Epidermal melanocyte (primary cell): ENCODE data around the gene NSMF.

Experiments
- DNase-seq: peaks from one replicate; pipeline ENCODE4 v3.0.0; 2011; ENCODE audit warnings: low spot score; ENCODE audit not compliant: insufficient read length

Gene NSMF, protein sequence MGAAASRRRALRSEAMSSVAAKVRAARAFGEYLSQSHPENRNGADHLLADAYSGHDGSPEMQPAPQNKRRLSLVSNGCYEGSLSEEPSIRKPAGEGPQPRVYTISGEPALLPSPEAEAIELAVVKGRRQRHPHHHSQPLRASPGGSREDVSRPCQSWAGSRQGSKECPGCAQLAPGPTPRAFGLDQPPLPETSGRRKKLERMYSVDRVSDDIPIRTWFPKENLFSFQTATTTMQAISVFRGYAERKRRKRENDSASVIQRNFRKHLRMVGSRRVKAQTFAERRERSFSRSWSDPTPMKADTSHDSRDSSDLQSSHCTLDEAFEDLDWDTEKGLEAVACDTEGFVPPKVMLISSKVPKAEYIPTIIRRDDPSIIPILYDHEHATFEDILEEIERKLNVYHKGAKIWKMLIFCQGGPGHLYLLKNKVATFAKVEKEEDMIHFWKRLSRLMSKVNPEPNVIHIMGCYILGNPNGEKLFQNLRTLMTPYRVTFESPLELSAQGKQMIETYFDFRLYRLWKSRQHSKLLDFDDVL

DNA sequence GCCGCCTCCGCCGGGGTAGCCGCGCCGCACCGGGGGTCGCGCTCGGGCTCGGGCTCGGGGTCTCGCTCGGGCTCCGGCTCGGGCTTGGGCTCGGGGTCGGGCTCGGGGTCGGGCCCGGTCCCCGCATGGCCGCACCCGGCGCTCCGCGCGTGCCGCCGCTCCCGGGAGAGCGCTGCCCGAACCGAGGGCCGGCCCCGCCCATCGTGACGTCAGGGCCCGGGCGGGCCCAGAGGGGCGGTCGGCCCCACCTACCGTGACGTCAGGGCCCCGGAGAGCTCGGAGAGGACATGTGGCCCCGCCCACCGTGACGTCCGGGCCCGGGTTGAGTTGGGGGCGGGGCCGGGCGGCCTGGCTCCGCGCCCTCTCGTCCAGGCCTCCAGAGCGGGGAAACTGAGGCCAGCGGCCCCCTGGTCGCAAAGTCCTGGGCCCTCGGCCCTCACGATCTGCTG lies at the start of gene NSMF:
Gene NSMF, minus strand, starts transcription at position 183 of the 449 bp plus-strand sequence. CDS start 232 bp downstream, outside the sequence.
- DNase-seq: peak; percentile 100

- peak; percentile 64 for DNase-seq
Observed at GRCh38 chr9:137506702-137507171, 47.6 kb upstream of the NSMF start.

GRCh38 chr9:137506274-137506673 lies 47.1 kb upstream of the NSMF start:
- DNase-seq: no peak

DNA sequence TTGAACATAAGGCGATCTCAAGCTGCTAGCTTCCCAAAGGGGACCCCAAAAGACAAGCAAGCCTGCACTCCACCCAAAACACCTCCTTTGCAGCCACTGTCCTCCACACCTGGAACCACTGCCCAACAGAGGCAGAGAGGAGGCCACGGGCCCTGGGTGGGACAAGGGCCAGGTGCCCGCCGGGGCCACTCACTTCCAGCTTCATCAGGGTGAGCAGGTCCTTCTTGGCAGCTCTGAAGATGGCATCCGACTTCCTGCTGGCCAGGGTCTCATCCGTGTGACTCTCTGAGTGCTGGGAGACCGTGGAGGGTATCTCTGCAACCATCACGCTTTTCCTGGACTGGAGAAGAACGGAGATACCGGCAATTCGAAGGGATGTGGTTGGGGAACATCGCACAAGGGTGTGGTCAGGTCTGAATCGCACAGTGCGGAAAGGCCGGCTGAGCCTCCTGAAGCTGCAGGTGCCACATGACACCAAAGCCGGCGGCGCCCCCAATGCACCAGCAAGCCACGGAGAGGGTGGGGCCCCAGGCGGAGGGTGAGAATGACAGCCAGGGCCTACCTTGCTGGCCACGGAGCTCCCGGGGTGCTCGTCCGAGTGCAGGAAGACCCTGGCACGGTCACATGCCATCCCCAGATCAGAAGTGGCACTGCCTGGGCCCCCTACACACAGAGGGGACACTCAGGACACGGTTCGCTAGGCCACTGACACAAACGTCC lies 46.4 kb upstream of the NSMF start:
- no peak for DNase-seq

DNA sequence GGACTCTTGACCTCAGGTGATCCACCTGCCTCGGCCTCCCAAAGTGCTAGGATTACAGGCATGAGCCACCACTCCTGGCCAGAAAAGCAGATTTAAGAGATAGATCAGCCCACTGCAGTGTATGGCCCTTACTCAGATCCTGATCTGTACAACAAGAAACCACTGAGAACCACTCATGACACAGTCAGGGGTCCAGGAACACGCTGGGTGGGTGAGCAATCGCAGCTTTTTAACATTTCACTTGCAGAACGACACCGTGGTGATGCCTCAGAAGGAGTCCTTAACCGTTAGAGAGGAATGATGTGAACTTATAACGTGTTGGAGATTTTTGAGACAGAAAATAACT lies 45.3 kb upstream of the NSMF start:
- no peak for DNase-seq

- DNase-seq: peak; percentile 65
Observed at GRCh38 chr9:137502008-137502911, 43.1 kb upstream of the NSMF start.

- DNase-seq: no peak
Observed at GRCh38 chr9:137501457-137501856, 42.3 kb upstream of the NSMF start.

DNA sequence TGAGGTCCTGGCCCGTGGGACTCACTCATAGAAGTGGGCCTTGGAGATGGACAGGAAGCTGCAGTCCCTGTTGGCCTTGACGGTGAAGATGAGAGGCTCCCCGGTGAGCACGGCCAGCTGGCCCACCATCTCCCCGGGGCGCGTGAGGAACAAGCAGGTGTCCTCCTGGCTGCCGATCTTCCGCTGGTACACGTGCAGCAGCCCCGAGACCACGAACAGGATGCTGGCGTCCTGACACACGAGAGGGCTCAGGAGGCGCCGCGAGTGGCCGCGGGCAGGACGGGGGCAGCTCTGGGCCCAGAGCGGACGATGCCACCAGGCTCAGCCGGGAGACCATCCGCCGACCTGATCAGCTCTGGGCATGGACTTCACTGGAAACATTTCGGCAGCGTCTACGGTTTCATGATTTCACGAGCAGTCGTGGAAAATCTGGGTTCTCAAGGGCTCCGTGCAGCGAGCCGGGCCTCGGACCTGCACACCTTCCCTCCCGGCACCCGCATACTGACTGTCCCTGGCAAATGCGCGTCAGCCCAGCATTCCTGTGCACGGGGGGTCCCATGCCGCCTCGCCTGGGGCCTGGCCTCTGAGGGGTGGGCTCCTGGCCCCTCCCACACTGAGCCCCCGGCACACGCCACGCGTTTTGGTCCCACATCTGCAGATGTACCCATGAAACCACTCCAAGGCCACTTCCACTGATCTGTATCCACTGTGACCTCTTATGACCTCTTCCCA lies 41.7 kb upstream of the NSMF start:
- no peak for DNase-seq

DNA sequence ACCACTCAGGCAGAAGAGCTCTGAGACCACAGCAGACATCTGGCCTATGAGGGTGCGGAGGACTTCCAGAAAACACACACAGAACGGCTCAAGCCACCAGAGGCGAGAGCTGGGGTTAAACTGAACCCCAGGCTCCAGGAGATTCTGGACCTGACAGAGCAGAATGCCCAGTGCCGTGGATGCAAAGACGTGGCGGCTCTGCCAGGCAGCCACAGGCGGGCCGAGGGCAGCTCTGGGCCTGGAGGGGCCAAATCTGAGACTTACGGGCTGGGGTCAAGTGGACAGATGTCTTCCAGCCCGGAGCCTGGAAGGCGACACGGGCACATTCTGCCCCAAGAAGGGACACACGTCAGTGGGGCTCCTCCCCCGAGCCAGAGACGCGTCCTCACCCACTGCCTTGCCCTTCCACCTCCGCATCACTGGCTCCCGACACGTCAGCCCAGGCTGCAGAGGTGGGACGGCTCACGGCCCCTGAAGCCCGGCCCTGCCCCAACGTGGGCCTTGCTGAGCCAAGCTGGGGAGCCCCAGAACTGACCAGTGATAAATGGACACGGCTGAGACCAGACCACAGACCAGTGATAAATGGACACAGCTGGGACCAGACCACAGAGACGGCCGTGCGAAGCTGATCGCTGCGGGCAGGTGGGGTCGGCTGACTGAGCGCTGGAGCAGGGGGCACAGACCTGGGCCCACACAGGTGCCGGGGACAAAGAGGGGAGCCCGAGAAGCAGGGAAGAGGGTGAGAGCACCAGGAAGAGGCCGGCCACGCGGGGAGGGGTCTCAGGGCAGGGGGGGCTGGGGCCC lies 40.9 kb upstream of the NSMF start:
- no peak for DNase-seq

- no peak for DNase-seq
Observed at GRCh38 chr9:137499416-137499815, 40.3 kb upstream of the NSMF start.

GRCh38 chr9:137498720-137499150 lies 39.6 kb upstream of the NSMF start:
- no peak for DNase-seq

- DNase-seq: no peak
Observed at GRCh38 chr9:137497921-137498719, 39.0 kb upstream of the NSMF start.

- DNase-seq: no peak
Observed at GRCh38 chr9:137496601-137497375, 37.7 kb upstream of the NSMF start.

DNA sequence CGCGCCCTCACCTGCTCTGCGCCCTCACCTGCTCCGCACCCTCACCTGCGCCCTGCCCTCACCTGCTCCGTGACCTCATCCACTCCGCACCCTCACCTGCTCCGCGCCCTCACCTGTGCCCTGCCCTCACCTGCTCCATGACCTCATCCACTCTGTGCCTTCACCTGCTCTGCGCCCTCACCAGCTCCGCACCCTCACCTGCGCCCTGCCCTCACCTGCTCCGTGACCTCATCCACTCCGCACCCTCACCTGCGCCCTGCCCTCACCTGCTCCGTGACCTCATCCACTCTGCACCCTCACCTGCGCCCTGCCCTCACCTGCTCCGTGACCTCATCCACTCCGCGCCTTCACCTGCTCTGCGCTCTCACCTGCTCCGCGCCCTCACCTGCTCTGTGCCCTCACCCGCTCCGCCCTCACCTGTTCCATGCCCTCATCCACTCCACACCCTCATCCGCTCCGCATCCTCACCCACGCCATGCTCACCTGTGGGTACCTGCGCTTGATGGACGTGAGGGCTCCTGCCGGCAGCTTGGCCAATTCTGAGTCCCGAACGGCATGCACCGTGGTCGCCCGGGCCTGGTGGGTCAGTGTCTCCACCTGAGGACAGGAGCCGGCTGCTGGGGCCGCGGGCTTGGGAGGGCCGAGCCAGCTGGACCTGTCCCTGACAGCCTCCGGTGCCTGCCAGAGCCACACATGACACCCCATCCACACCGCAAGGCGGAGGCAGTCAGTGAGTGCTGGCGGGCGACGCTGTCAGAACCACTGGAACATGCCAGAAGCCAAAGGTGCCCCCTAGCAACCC lies 35.6 kb upstream of the NSMF start:
- DNase-seq: no peak

DNA sequence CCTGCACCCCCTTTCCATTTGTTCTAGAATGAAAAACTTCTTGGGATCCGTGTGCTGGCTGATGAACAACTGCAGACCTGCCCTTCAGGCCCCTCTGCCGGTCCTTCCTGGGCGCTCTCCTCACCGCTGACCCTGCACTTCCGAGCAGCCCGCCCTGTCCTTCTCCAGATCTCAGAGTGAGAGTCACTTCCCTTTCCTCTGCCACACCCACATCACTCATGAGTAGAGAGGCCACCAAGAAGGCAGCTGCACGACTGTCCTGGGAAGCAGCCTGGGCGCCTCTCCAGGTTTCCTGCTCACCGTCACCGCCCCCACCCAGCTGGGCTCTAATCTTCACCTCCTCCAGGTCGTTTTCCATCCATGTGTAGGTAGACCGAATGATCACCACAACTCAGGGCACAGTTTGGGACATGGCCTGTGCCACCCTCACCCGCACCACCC lies 35.0 kb upstream of the NSMF start:
- DNase-seq: no peak

DNA sequence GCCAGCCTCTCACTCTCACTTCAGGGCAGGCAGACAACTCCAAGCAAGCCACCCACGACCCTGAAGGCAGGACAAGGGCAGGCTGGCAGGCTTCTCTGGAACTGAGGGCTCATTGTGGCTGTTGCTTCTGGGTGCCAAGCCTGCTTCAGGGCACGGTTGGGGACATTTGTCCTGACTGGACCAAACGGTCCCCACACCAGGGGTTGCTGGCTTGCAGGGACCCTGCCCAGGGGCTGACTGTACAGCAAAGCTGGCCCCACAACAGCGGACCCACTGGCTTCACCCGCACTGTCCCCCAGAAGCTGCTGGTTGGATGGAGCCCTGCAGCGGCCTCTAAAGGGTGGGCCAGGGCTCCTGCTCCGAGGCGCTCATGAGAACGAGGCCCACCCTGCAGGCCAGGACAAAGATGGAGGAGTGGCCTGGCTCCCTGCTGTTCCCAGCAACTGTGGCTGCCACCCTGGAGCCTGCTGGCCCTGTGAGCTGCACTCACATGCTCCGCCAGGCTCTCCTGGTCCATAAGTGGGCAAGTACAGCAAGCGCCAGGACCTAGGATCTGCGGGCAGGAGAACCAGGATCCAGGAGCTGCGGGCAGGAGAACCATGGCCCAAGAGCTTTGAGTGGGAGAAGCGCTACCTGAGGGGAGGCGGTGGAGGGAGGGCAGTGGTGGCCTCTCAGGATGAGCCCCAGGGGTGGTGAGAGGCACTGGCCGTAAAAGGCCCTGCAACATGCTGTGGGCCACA lies 34.4 kb upstream of the NSMF start:
- no peak for DNase-seq
